ENCODE data around the gene FMNL3.

The FMNL3 gene

DNA sequence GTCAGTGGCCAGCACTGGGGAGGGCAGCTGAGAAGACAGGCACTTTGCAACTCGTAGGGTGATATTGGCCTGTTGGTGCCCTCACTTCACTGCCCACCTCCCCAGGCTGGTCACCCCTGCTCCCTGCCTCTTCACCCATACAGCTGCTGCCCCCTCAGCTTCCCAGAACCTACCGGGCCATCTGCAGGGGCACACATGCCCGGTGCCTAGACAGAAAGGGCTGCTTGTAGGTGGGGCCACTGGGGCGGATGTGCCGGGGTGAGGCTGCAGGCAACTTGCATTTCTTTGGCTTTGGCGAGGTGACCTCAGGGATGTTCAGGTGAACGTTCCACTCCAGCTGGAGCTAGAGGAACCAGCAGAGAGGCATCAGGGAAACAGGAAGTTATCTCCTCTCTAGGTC, 118.9 kb downstream of the FMNL3 start:
- H3K4me3 ChIP-seq (ENCODE audit: low read length in 2 of 2): no peak overlapping the region
- no peaks in the 10 kb centered on the region for H3K9me3 ChIP-seq (ENCODE audit: control insufficient read depth in 2 of 2, low read length in 2 of 2)
- no peaks in the 10 kb centered on the region for H3K27me3 ChIP-seq (ENCODE audit: control insufficient read depth in 1 of 2, insufficient read depth in 2 of 2, low read length in 2 of 2)
- H3K9ac ChIP-seq (ENCODE audit: low read length in 2 of 2): no peak overlapping the region
- H3K4me1 ChIP-seq (ENCODE audit: control insufficient read depth, insufficient read depth, low read length): peaks cover 10% of the 10 kb centered on the region
- peaks cover 3 to 7% of the 10 kb centered on the region in 2 donors for H3K36me3 ChIP-seq (ENCODE audit: control insufficient read depth in 2 of 2, insufficient read depth in 2 of 2, low read length in 2 of 2)
- no peak overlapping the region for H3K27ac ChIP-seq (ENCODE audit: low read length)

DNA sequence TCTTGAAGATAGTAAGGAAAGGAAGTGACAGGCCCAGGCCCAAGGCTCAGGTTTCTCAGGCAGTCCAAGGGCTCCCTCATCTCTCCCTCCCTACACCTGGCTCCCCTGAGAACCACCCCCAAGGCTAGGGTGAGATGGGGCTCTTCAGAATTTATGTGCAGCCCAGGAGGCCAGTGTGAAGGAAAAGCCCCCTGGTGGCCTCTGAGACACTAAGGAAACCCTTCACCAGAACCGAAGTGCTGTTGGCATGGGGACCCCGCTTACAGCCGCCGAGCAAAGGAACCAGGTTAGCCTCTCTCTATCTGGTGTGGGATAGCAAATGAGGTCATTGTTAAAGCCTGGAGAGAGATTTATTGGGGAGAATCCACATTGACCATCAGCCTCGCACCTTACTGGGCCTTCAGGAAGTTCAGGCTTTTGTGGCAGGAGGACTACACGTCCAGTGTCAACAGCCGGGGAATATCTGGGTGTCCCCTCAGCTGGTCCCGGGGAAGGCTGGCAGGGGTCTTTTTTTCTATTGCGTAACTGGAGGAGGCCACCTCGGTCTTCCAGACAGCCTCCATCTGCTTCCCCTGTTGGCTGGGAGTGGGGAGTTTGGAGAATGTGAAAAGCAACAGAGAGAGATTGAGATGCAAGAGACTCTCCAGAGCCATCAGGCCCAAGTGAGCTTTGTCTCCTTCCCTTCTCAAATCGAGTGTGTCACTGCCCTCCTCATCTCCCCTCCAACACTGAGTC, 119.9 kb downstream of the FMNL3 start:
- H3K27ac ChIP-seq (ENCODE audit: low read length): no peak overlapping the region
- no peak overlapping the region for H3K4me3 ChIP-seq (ENCODE audit: low read length in 2 of 2)
- H3K9ac ChIP-seq (ENCODE audit: low read length in 2 of 2): no peak overlapping the region
- peaks cover 3 to 7% of the 10 kb centered on the region in 2 donors for H3K36me3 ChIP-seq (ENCODE audit: control insufficient read depth in 2 of 2, insufficient read depth in 2 of 2, low read length in 2 of 2)
- H3K4me1 ChIP-seq (ENCODE audit: control insufficient read depth, insufficient read depth, low read length): peaks cover 19% of the 10 kb centered on the region
- H3K9me3 ChIP-seq (ENCODE audit: control insufficient read depth in 2 of 2, low read length in 2 of 2): no peaks in the 10 kb centered on the region
- H3K27me3 ChIP-seq (ENCODE audit: control insufficient read depth in 1 of 2, insufficient read depth in 2 of 2, low read length in 2 of 2): no peaks in the 10 kb centered on the region
